HG03342 (cell line): Measurements from ENCODE around the gene EGFR.

Experiments used
- ATAC-seq: cut with Tn5 transposase; IDR thresholded peaks from one replicate; pipeline ENCODE4 v1.9.1; 2021; ENCODE audit warnings: mild to moderate bottlenecking, moderate library complexity; ENCODE audit not compliant: unreplicated experiment

Gene EGFR

DNA sequence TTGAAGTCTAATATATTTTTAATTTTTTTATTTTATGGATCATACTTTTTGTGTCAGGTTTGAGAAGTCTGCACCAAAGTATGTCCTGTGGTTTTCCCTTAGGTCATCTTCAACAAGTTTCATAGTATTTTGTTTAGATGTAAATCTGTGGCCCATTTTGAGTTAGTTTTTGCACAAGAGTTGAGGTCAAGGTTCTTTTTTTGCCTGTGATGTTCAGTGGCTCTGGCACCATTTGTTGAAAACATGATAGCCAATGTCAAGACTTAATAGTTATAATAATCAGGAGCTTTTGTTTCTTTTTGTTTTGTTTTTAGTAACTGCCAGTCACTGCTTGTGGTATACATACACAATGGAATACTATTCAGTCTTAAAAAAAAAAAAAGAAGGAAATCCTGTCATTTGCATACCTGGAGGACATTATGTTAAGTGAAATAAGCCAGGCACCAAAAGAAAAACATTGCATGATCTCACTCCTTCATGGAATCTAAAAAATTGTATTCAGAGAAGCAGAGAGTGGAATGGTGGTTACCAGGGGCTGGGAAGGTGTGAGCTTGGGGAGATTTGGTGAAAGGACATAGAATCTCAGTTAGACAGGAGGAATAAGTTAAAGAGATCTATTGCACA, 61.3 kb downstream of the EGFR start:
- ATAC-seq, result no peak

DNA sequence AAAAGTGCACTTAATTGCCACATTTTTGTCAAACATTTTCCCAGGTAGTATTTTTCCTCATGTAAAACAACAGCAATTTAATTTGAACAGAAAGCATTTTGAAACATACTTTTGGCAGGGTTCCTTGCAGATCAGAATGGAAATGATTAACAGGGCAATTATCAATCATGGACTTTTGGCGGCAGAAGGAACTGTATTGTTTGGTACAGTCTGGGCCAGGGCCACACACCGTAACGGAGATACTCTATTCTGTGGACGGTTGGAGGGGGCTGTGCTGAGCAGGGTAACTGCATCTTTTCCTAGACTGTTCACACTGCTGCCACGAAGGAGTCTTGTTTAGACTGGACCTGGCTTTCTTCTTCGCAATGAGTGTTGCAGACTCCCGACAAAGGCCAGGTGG, 62.3 kb downstream of the EGFR start:
- no peak for ATAC-seq

DNA sequence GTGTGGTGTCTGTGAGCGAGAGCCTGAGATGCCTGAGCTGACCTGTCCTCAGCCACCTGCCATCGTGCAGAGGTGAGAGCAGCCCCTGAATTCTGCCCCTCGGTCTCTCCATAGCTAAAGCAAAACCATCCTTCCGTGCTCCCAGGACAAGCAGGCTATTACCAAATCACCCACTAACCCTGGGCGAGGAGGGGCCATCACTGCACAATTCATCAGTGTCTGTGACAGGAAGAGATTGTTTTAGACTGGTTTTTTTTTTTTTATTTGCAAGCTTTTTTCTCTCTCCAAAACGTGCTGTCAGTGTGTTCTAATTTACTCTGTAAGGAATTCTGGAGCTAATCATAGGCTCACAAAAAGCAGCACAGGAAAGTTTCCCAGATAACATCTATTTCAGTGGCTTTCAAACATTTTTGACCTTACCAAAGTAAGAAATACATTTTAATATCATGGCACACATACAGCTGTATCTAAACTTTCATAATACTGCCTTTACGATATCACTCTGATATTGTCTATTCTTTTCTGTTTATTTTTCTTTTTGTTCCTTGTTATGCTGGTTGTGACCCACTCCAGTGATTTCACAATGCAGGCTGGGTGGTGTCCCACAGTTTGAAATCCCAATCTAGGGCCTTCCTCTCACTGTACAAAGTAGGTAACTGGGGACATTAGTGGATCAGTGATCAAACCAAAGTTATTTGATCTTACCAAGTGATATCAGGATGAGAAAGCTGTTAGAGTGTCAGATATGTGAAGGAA, 62.8 kb downstream of the EGFR start:
- ATAC-seq, result no peak

DNA sequence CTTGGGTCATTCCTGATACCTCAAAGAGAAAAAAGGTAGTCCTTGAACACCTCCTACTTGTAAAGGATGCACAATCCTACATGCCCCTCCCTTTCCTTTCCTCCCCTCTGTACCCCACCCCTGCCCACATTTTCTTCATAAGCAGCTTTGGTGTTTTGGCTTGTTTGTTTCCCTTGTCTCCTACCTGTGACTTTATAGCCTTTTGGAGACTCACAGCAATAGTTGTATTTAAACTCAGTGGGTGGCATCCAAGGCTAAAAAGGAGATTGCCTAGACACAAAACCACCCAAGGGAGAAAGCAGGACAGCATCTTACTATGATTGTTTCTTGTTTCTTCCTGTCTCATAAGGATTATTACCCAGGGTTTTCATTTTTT, 63.4 kb downstream of the EGFR start:
- no peak for ATAC-seq

DNA sequence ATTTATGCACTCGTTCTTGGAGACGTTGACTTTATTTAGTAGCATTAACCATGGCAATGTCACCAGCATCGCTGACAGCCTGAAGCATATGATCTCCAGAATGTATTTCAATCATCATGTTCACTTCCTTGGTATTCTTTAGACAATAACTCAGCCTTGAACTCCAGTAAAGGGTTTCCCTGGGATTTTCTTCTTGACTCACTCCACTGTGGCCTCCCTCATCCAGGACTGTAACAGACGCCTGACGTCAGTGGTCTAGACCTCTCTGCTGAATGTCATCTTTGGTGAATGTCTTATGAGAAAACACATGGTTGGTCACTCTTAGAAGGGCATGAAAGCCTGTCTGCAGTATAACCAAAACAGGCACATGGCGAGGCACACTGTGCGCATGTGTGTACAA, 64.4 kb downstream of the EGFR start:
- ATAC-seq, result no peak

DNA sequence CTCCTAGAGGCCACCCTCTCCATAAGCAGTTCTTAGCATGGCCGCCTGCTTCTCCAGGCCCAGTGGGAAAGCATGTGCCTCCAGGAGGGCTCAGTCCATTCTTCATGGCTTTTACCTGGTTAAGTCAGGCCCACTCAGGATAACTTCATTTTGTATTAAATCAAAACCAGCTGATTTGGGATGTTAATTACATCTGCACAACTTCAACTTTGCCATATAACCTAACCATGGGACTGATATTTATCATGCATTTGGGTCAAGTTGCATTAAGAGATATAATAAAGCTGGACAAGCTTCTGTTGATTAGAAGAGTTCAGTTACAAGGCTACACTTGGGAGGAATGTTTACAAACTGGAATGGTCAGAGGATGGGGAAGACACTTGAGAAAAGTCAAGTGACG, 65.5 kb downstream of the EGFR start:
- ATAC-seq, result no peak

DNA sequence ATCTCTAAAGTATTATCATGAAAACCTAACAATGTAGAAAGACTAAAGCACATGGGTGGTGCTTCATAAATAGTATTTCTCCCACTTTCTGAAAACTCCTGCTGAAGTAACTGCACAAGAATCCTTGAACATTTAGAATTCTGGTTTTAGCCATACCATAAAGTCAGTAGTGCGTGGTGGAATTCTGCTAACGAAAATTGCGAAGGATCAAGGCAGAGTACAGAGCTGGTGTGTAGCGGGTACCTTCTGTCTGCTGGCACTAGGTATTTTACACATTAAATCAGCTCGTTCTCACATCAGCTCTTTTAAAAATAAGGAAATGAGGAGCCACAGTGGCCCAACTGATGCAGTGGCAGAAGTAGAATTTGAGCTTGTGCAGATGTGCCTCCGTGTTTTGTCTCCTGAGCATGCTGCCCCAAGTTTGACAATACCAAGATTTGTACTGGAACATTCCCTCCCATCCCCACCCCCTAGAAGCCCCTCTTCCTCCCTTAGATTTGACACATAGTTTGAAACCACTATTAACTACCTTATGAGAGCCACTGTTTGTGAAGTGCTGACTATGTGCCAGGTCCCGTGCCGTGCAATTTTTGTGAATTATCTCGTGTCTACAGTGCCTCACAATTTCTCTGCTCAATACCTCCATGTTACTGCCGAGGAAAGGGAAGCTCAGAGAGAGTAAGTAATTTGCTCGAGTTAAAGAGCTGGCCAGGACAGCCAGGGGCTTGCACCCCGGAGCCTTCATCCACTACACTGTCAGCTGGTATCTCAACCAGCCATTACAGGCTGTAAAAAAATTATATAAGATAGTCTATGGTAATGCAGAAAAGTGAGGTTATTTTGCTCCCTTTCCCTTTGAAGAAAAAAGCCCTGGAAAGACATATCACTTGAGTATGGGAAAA, 66.9 kb downstream of the EGFR start:
- peak; percentile 37 for ATAC-seq

DNA sequence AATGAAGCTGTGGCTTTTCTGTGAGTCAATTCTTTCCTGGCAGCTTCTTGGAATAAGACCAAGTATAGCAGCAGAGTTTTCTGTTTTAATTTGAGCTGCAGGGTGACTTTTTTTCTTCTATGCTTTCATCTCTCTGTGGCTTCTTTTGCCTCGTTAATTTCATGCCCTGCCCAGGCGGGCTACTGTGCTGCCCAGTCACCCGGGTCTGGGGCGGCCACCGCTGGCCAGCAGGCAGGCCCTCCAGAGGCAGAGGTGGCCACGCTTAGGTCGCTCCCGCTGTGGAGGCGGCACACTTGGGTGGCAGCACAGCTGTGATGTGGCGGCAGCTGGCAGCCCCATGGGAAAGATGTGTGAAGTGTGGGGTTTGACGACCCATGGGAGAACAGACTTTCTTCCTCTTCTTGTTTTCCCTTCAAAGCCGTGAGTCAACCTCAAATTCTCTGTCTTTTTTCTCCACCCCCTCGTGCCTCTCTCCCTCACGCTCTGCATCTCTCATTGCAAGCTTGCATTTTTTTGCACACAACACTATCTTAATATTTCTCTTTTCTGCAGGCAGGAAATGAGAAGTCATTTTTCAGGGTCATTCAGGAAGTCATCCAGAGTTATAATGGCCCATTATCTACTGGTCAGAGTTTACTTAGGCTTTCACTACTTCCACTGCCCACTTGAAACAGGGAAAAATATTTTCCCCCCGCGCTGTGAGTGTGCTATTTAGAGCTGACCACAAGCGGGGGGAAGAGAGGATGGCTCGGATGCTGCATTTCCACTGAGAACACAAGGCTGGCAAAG, 67.8 kb downstream of the EGFR start:
- ATAC-seq, result peak; percentile 60

DNA sequence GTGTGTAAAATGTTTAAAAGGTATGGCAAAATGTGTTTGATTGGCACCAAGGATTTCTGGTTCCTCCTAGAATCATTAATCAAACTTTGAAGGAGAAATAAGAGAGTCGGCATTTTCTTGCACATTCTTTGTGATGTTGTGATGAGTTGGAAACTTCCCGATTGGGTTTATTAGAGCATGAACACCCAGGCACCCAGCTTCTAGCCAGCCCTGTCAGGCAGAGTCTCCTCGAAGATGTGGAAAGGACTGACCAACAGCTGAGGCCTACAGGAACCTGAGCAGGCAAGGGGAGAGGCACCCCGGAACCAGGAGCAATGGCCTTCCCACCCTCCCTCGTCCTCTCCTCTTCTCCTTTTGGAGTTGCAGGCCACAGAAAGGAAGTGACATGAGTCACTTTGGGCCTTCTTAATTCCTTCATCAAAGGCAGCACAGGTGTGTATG, 68.7 kb downstream of the EGFR start:
- ATAC-seq, result no peak

DNA sequence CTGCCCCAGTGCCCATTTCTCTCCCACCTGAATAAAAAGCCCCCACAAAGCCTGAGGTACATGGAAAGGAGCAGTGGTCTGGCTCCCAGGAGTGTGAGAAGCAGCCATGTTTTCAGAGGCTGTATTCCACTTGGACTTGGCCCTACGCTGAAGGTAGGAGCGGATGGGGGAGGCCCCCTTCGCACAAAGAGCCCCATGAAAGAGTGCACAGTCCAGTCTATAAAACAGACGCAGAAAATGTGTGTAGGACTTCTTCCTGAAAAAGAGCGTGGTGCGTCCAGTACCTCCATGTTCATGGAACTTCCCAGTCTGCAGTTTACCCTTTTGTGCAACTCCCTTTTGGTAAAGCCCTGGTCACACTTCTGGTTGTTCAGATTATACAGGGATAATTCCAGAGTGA, 69.3 kb downstream of the EGFR start:
- ATAC-seq, result no peak

DNA sequence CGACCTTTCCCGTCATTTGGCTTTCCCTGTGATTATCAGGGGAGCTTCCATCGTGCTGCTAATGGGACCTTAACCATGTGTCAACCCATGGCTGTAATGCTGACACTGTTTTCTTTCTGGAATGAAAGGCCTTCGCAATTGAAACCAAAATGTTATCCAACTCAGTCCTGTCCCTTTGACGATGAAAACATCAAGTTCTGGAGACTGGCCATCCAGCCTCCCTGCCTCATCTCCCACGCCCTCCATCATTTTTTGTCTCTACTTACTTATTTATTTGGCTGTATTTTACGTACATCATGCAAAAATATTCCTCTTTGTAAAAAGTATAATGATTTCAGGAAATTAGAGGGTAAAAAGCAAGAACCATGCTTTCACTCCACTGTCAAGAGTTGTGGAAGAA, 69.8 kb downstream of the EGFR start:
- no peak for ATAC-seq

DNA sequence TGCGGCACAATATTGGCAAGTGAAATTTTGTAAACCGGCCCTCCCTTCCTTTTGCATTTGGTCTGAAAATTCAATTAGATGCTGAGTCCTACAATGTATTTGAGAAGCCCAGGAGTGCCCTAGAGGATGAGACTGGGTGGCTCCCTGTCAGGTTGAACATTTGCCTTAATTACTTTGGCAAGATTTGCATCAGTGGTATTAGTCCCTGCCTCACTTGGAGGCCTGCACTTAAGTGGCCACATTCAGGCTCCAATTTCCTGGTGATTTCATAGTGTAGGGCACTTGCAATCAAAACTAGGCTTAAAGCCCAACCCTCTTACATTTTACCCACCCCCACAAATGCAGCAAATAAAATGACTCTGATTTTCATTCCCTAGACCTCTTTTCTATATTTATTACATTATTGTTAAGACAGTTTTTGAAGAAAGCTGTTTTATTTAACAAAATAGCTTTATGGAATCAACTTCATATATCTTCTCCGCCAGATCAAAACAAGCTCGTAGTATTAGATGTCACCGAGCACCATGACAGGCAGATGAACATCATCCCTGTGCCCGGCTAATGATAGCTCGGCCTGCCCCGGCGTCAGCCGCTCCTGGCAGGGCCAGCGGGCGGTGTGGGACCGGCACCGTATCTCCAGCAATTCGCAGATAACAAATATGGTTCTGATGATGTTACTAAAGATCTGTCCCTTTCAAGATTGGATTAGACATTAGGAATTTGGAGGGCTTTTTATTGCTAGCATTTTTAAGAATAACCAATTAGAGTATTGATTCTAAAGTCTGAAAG, 73.6 kb downstream of the EGFR start:
- ATAC-seq, result no peak

DNA sequence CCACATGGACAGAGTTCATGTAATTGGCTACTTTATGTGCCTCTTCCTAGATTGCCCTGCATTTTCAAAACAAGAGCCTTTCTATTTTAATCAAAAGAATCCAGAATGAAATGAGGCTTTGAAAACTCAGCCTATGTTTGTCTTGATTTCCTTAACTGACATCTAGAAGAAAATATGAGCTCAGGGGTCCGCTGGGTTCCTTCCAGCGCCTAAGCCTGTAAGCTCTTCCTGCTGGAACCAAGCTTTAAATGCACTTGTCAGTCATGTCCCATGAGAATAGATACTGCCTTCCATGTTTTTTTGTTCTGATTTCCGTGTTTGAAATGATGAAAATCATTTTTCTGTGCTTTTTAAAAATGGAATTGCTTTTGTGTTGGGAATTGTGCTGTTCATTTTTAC, 74.2 kb downstream of the EGFR start:
- ATAC-seq, result no peak

DNA sequence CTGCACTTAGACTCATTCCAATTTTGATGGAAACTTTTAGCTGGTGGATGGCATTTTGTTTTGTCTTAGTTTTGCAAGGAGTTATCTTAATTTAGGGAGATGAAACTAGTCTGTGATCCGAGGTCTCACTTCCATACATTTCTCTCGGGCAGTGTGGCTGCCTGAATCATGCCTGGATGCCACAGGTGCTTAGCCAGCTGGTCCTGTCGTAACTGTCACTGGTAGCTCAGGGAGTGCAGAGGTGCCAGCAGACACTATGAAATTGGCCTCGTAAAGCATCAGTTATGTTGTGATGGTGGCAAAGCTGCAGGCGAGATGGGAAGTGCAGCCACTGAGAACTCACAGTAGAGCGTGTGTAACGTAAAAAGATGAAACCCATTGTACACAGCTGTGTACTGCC, 74.9 kb downstream of the EGFR start:
- no peak for ATAC-seq

DNA sequence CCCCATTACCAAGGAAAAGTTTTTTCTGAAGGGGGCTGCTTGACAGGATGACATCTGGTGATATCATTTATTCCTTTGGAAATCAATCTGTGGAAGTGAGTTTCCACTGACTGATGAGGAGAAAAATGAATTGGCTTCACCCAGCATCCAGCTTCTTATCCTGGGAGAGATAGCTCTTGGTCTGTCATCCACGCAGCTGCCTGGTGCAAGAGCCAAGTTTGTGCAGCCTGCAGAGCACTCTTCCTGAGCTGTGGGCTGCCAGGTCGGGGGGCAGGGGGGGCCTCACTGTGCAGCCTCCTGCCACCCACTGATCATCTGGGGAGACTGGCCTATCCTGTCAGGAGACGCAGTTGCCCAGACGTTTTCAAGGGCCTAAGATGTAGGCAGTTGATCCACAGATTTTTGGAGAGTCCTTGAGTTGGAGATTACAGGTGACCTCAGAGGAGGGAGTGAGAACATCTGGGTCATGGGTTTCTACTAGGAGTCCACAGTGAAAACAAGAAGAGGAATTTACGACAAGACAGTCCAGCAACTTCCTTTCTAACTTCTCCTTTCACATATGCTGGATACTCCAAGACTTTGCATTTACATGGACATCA, 75.4 kb downstream of the EGFR start:
- no peak for ATAC-seq

DNA sequence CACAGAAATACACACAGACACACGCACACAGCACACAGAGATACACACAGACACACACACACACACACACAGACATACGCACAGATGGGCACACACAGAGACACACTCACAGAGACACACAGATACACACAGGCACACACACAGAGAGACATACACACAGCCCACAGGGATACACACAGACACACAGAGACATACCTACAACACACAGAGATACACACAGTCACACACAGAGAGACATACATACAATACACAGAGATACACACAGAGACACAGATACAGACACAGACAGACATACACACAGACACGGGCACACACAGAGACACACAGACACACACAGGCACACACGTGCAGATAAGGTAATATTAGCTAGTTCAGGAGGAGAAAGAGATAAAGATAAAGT, 76.9 kb downstream of the EGFR start:
- ATAC-seq, result no peak

DNA sequence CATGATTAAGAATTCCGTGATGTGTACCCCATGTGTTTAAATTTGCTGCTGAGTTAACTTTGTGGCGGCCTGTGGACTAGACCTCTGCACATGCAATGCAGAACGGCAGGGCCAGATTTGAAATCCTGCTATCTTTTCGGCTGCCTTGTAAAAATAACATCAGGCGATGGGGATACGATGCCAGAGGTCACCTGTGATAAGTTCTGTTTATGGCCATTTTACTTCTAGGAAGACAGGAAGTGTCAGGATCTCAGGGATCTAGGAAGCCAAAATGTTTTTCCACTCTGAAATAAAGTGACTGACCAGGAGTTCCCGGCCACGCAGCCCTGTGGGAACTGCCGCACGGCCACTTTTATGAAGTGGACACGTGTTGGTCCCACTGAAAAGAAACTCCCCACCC, 77.5 kb downstream of the EGFR start:
- no peak for ATAC-seq

DNA sequence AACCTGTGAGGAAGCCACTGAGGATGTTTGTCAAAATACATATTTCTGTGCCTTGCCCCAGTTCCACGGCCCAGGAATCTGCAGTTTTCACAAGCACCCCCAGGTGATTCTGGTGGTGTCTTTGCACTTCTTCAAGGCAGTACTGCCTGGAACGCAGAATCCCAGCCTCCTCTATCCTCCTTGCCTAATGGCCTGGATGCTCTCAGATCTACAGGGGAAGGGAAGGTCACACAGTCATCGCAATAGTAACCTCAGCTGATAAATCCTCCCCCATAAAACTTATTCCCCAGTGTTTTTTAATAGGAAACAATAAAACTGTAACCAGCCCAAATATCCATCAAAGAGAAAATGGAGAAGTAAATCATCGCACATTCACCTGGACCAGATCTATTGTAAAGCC, 78.3 kb downstream of the EGFR start:
- ATAC-seq, result no peak

DNA sequence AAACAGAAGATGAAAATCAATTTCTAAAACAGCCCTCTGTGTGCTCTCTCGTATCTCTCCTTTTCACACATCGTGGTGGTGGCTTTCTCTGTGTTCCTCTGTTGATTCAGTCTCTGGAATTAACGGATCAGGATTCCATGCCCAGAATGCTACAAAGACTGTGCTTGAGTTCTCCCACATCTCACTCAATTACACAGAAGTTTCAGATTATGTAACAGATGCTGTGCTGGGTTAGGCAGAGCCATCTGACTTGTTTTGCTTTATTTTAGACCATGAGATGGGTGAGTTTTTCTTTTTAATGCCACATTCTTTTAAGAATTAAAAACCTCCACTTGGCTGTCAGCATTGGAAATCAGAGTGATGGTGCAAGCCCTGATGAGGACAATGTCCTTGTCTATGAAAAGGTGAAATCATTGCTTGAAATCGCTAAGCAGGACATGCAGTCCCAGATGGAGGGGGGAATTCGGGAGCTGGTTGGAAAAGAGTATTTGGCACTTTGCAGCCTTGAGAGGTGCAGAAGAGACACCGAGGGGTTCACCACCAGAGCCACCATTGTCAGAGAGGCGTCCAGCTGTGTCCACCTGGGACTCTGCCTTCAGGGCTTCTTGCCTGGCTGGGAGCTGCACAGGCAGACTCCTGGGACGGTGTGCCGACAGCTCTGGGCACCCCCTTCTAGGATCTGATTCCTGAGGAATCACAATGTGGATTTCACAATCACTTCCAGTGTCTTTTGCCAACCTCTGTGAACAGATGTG, 80.4 kb downstream of the EGFR start:
- no peak for ATAC-seq
